GM06990 (cell line): ENCODE measurements around the gene C5orf47.

ENCODE experiments used
- DNase-seq: peaks from one replicate; pipeline ENCODE4 v3.0.0-alpha.2; 2011; ENCODE audit not compliant: insufficient read length; ENCODE audit errors: extremely low read depth
- H3K27me3 ChIP-seq: replicated peaks from 2 replicates; pipeline ENCODE4 v1.6.0; 2011; ENCODE audit warnings: low read length; ENCODE audit not compliant: control insufficient read depth, insufficient read depth
- H3K36me3 ChIP-seq: 2 replicates; pipeline ENCODE4 v1.5.1; 2011; ENCODE audit warnings: low read length; ENCODE audit not compliant: control insufficient read depth, insufficient read depth
- H3K4me3 ChIP-seq: replicated peaks from 2 replicates; pipeline ENCODE4 v1.5.1; 2011; ENCODE audit warnings: low read depth, mild to moderate bottlenecking, control low read depth, low read length
- TF ChIP-seq, protein P1 (sequence below): IDR thresholded peaks from 2 replicates; pipeline ENCODE4 v1.5.1; 2011; ENCODE audit warnings: low read length, control low read depth, mild to moderate bottlenecking, inconsistent platforms; ENCODE audit not compliant: insufficient read depth, poor library complexity, severe bottlenecking

The C5orf47 gene

DNA sequence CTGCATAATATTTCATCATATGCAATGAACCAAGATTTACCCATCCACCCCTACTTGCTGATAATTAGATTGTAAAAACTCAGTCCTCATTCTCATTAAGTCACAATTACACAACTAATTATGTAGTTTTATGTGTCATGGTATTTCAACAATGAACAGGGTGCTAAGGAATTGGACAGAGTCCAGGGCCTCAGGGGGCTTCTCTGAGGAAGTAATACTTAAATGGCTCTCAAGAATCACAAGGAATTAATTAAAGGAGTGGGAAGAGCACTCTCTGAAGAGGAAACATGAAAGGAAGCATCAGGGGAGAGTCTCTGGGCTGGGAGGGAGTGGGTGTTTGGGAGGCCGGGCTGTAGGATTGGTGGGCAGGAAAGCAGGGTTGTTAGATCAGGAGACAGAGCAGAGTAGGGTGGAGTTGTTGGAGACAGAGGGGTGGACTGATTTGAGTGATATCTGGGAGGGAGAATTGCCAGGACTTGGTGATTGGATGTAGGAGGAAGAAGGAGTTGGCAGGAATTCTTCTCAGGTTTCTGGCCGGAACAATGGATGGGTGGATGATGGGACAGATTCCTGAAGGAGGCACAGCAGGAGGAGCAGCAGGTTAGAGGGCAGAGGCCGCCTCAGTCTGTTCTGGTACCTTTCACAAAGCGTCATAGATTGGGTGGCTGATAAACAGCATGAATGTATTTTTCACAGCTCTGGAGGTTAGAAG lies 33.6 kb downstream of the C5orf47 start:
- TF ChIP-seq, protein P1, sequence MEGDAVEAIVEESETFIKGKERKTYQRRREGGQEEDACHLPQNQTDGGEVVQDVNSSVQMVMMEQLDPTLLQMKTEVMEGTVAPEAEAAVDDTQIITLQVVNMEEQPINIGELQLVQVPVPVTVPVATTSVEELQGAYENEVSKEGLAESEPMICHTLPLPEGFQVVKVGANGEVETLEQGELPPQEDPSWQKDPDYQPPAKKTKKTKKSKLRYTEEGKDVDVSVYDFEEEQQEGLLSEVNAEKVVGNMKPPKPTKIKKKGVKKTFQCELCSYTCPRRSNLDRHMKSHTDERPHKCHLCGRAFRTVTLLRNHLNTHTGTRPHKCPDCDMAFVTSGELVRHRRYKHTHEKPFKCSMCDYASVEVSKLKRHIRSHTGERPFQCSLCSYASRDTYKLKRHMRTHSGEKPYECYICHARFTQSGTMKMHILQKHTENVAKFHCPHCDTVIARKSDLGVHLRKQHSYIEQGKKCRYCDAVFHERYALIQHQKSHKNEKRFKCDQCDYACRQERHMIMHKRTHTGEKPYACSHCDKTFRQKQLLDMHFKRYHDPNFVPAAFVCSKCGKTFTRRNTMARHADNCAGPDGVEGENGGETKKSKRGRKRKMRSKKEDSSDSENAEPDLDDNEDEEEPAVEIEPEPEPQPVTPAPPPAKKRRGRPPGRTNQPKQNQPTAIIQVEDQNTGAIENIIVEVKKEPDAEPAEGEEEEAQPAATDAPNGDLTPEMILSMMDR: no peak
- Histone ChIP-seq H3K27me3 (no peaks in the 10 kb centered on the region), H3K36me3 (no peaks in the 10 kb centered on the region), H3K4me3 (no peak overlapping the region)
- no peak for DNase-seq

DNA sequence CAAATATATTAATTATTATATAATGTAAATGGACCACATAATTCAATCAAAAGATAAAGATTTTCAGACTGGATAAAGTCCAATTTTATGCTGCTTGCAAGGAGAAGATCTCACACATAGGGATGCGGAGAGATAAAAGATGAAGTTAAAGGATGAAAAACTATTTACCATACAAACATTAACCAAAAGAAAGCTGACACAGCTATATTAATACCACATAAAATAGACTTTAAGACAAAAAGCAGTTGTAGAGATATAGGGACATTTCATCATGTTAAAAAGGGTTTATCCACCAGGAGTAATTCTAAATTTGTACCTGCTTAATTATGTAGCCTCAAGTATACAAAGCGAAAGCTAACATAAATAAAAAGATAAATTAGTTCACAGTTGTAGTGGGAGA lies 41.3 kb downstream of the C5orf47 start:
- H3K27me3 ChIP-seq: no peaks in the 10 kb centered on the region

DNA sequence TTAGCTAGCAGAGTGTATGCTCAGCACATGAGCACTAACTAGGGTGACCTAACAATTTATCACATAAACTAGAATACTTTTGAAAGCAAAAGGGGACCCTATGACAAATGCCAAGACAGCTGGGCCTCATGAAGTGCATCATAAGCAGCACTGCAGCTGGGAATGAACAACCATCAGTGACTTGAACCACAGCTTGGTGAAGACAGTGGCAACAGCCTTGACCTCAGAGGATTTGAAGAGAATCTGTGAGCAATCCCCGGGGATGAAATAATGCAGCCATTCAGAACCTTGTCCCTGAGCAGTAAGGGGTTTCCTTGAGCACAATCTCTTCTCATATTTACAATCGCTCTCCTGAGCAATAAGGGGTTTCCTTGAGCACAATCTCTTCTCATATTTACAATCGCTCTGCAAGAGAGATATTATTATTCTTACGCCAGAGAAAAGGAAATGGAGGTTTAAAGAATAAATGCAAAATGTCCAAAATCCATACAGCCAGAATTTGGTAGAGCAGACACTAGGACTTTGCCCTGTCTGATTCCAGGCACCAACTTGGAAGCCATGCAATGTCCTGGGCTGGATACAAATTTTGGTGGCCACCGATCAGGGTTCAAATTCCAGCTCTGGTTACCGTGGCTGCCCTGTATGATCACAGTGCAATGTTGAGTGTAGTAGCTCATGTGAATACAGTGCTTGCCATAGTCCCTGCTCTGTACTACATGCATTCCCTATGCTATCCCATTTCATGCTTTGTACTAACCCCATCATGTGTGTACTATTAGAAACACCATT lies 55.7 kb downstream of the C5orf47 start:
- H3K36me3 ChIP-seq: no peaks in the 10 kb centered on the region
- no peak overlapping the region for H3K4me3 ChIP-seq
- DNase-seq: no peak
- TF ChIP-seq, protein P1: no peak
- no peaks in the 10 kb centered on the region; the same call in 1 of the 2 replicates for H3K27me3 ChIP-seq

More for the DNA sequence above, 41.3 kb downstream of the C5orf47 start:
- no peak for DNase-seq
- Histone ChIP-seq H3K36me3 (no peaks in the 10 kb centered on the region), H3K4me3 (no peak overlapping the region)
- TF ChIP-seq, protein P1: no peak

DNA sequence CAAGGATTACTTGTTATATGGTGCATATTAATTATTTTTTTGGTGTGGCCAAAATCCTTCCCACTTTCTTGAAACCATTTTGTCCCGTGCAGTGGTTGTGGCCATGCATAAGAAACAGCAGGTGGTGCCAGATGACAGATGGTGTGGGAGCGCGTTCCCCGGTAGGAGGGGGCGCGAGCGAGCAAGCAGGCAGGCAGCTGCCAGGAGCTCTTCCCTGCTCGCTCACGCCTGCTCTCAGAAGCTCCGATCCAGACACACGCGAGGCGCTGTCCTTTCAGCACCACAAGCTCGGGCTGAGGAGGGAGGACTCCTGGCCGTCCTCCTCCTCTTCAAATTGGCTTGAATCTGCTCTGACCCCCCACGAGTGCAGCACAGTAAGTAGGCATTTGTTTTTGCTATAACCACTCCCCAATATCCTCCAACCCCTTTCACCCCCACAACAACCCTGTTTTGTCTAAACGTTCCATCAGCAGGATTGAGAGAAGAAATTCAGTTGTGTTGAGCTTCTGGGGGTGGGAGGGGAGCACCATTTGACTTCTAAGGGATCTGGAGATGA lies 56.6 kb downstream of the C5orf47 start, which contains the start of gene NSG2:
Gene NSG2 (plus strand): TSS at position 237 of the 556 bp plus-strand sequence. CDS start 1,050 bp downstream, outside the sequence.
- H3K27me3 ChIP-seq: no peaks in the 10 kb centered on the region; the same call in 1 of the 2 replicates
- DNase-seq: peak; percentile 74
- H3K36me3 ChIP-seq: no peaks in the 10 kb centered on the region
- H3K4me3 ChIP-seq: no peak within 1 kb of the TSS
- TF ChIP-seq, protein P1: peak; percentile 87

DNA sequence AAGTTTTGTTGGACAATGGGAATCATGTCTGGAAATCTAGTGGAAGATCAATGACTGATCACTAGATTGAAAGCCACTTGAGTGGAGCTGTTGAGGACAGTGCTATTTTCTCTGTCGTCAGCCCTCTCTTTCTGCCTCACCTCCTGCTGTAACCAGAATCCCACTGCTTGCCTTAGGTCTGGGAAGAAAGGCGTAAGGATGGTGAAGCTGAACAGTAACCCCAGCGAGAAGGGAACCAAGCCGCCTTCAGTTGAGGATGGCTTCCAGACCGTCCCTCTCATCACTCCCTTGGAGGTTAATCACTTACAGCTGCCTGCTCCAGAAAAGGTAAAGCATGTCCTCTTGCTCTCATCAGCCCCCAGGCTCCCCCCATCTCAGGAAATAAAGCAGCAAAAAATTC lies 57.6 kb downstream of the C5orf47 start:
- no peaks in the 10 kb centered on the region for H3K36me3 ChIP-seq
- H3K27me3 ChIP-seq: no peaks in the 10 kb centered on the region; the same call in 1 of the 2 replicates
- TF ChIP-seq, protein P1: no peak
- DNase-seq: no peak
- no peak overlapping the region for H3K4me3 ChIP-seq
